Testis (tissue), 2 donors: Measurements from ENCODE around the gene NUMB.

ENCODE experiments used
- CTCF ChIP-seq, 3 experiments: fragments of 450-650 bp in 2 of 3; fragments of 200-600 bp in 1 of 3; sonication (generic) in 1 of 3; IDR thresholded peaks; one replicate each; pipeline ENCODE4 v1.5.1; 2016 to 2019; ENCODE audit warnings: antibody characterized with exemption in 3 of 3, mild to moderate bottlenecking in 2 of 3, moderate library complexity in 1 of 3
- POLR2A ChIP-seq: fragments of 450-650 bp; IDR thresholded peaks from one replicate; pipeline ENCODE4 v1.6.1; 2017; ENCODE audit warnings: antibody characterized with exemption, mild to moderate bottlenecking, moderate library complexity

GRCh38 chr14:73392329-73393257 is 65.8 kb downstream of the NUMB start:
- TF ChIP-seq CTCF (IDR thresholded peaks at IDR 0.05) = no peak
- TF ChIP-seq POLR2A = no peak
